Breast epithelium (tissue), 3 donors: ENCODE data around the gene MATN4.

ENCODE experiments used
- CTCF ChIP-seq, 3 donors: fragments of 450-650 bp; IDR thresholded peaks; one replicate each; pipeline ENCODE4 v1.5.1; 2016 to 2017; ENCODE audit warnings: antibody characterized with exemption in 3 of 3, mild to moderate bottlenecking in 3 of 3, moderate library complexity in 3 of 3
- POLR2A ChIP-seq: fragments of 450-650 bp; IDR thresholded peaks from one replicate; pipeline ENCODE4 v1.6.1; 2016; ENCODE audit warnings: antibody characterized with exemption, mild to moderate bottlenecking, moderate library complexity

- TF ChIP-seq CTCF (IDR thresholded peaks at IDR 0.05) (no peak), POLR2A (no peak)
Observed at GRCh38 chr20:45339799-45340198, 31.7 kb upstream of the MATN4 start.
